GM19240 (cell line): ENCODE data around the gene CRNKL1.
"Not testable (repeated sequence)": the region's sequence is repeated elsewhere in the genome, so short reads cannot be mapped to it uniquely, and the experiment has no call there.

Experiments
- DNase-seq: peaks from one replicate; pipeline ENCODE4 v3.0.0; 2011; ENCODE audit warnings: low spot score; ENCODE audit not compliant: insufficient read length

The CRNKL1 gene

GRCh38 chr20:20010639-20011500, 41.4 kb downstream of the CRNKL1 start:
- no peak for DNase-seq

GRCh38 chr20:20009784-20010253, 42.4 kb downstream of the CRNKL1 start:
- no peak for DNase-seq

- DNase-seq, result no peak
These were observed 46.9 kb downstream of the CRNKL1 start for GRCh38 chr20:20005342-20005741.

GRCh38 chr20:20003955-20004322, 48.3 kb downstream of the CRNKL1 start:
- not testable (repeated sequence) for DNase-seq

GRCh38 chr20:20003031-20003954, 49.0 kb downstream of the CRNKL1 start:
- no peak for DNase-seq

- no peak for DNase-seq
These were observed 49.9 kb downstream of the CRNKL1 start for GRCh38 chr20:20002101-20002998.

GRCh38 chr20:20000211-20000968, 51.9 kb downstream of the CRNKL1 start:
- DNase-seq, result no peak

GRCh38 chr20:19998990-19999705, 53.1 kb downstream of the CRNKL1 start:
- DNase-seq, result no peak

- DNase-seq, result no peak
These were observed 55.3 kb downstream of the CRNKL1 start for GRCh38 chr20:19996917-19997316.

GRCh38 chr20:19996222-19996621, 56.0 kb downstream of the CRNKL1 start:
- DNase-seq, result no peak

- DNase-seq, result no peak
These were observed 56.9 kb downstream of the CRNKL1 start for GRCh38 chr20:19995220-19995863.

- DNase-seq, result no peak
These were observed 58.2 kb downstream of the CRNKL1 start for GRCh38 chr20:19993958-19994669.

GRCh38 chr20:19992996-19993908, 59.0 kb downstream of the CRNKL1 start:
- DNase-seq, result no peak

GRCh38 chr20:19991854-19992253, 60.4 kb downstream of the CRNKL1 start:
- no peak for DNase-seq

GRCh38 chr20:19991308-19991707, 61.0 kb downstream of the CRNKL1 start:
- DNase-seq, result no peak

- no peak for DNase-seq
These were observed 61.4 kb downstream of the CRNKL1 start for GRCh38 chr20:19990850-19991249.

- DNase-seq, result no peak
These were observed 65.2 kb downstream of the CRNKL1 start for GRCh38 chr20:19987046-19987445.

- DNase-seq, result no peak
These were observed 65.8 kb downstream of the CRNKL1 start for GRCh38 chr20:19986419-19986818.
